Lower leg skin (tissue), 4 donors: ENCODE measurements around the gene MRPL3. TPM values are rescaled to one million over a fixed set of nuclear protein-coding genes. Genes with fewer than 3 reads are reported as not detected.

Experiments used
- DNase-seq, 2 donors: peaks; one replicate each; pipeline ENCODE4 v3.0.0-alpha.2; 2019; ENCODE audit warnings: low spot score in 2 of 2
- H3K4me3 ChIP-seq: fragments of 200-600 bp; sonication (generic); 2 replicates; pipeline ENCODE4 v1.5.1; 2017; ENCODE audit warnings: mild to moderate bottlenecking, low read depth; ENCODE audit not compliant: poor library complexity, severe bottlenecking
- POLR2A ChIP-seq, 2 donors: fragments of 450-650 bp; IDR thresholded peaks; one replicate each; pipeline ENCODE4 v1.6.1; 2016 to 2017; ENCODE audit warnings: antibody characterized with exemption in 2 of 2, mild to moderate bottlenecking in 1 of 2, moderate library complexity in 1 of 2
- WGBS, 2 donors: methylation state at CpG; one replicate each; pipeline ENCODE4 v1.1.5; 2018; 5-methylcytosine and 5-hydroxymethylcytosine counted together
- intact Hi-C: fragments of 100-400 bp; cut with DNase I; formaldehyde crosslinking; loops from one replicate; pipeline ENCODE4 v1.15.0; 2023; ENCODE audit warnings: low total_unique reads
- total RNA-seq, 4 donors: library from RNA; depleted of rRNA; stranded (reverse); fragments of >200 nt; gene quantifications; one replicate each; pipeline ENCODE4 v1.1.0, GENCODE V29; 2016
- TF ChIP-seq, protein P1 (sequence below), 3 donors: fragments of 450-650 bp; IDR thresholded peaks; one replicate each; pipeline ENCODE4 v1.5.1; 2016; ENCODE audit warnings: antibody characterized with exemption in 3 of 3, mild to moderate bottlenecking in 3 of 3, moderate library complexity in 2 of 3

MRPL3 gene
- total RNA-seq, 4 donors from 2014 or later: 37.8 to 60.0 (median 55.1) TPM

DNA sequence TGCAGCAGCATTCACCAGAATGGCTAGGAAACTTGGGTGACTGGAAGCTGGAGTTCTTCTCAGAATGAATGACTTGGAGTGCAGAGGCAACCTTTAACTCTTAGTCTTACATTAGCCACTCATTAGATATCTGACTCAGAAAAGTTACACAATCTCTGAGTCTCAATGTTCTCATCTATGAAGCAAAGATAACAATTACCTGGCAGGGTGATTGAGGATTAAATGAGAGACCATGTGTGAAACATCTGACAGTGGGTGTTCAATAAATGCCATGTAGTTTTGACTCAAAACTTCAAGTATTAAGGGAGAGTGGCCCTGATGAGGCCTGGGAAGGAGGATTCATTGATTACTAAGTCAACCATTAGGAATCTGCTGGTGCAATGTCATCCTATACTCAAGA, 48.3 kb downstream of the MRPL3 start:
- intact Hi-C loops: no loop called here
- DNase-seq: no peak
- TF ChIP-seq, protein P1, sequence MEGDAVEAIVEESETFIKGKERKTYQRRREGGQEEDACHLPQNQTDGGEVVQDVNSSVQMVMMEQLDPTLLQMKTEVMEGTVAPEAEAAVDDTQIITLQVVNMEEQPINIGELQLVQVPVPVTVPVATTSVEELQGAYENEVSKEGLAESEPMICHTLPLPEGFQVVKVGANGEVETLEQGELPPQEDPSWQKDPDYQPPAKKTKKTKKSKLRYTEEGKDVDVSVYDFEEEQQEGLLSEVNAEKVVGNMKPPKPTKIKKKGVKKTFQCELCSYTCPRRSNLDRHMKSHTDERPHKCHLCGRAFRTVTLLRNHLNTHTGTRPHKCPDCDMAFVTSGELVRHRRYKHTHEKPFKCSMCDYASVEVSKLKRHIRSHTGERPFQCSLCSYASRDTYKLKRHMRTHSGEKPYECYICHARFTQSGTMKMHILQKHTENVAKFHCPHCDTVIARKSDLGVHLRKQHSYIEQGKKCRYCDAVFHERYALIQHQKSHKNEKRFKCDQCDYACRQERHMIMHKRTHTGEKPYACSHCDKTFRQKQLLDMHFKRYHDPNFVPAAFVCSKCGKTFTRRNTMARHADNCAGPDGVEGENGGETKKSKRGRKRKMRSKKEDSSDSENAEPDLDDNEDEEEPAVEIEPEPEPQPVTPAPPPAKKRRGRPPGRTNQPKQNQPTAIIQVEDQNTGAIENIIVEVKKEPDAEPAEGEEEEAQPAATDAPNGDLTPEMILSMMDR (IDR thresholded peaks at IDR 0.05): no peak
- TF ChIP-seq POLR2A (IDR thresholded peaks at IDR 0.05): no peak
- H3K4me3 ChIP-seq: no peak overlapping the region

DNA sequence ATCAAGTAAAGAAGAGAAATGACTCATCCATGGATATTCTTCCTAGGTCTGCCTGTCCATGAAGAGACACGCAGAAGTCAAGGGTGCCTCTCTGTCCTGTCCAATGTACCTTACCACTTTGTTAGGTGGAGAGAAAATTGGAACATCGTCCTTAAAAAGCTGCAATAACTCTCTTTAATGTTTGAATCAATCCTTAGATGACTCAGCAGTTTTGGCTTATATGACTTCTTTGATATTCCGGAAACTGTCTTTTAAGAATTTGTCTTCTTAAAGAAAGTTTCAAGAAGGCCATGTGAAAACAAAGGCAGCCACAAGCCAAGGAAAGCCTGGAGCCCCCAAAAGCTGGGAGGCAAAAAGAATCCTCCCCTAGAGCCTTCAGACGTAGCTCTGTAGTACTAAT, 49.2 kb downstream of the MRPL3 start:
- WGBS, 2 donors: 66 to 77% methylated on average over 4 of the region's 4 CpGs
- intact Hi-C loops: no loop called here
- no peak overlapping the region for H3K4me3 ChIP-seq
- no peak for DNase-seq
- TF ChIP-seq, protein P1 (IDR thresholded peaks at IDR 0.05): no peak
- TF ChIP-seq POLR2A (IDR thresholded peaks at IDR 0.05): no peak

DNA sequence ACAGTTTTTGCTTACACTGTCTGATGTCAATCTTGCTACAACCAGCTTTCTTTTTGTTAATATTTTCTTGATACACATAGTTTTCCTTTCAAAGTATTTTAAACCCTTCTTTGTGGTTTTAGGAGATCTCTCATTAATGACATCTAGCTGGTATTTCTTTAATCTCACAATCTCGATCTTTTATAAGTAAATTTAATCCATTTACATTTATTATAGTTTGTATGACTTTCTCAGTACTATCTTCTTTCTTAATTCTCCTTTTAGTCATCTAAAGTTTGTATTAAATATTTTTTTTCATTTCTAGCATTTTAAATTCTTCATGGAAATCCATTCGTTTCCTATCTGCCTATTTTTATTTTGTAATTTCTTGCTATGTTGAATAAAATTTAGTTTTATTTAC, 55.4 kb downstream of the MRPL3 start:
- WGBS, 2 donors: 94 to 98% methylated on average over 2 of the region's 2 CpGs
- TF ChIP-seq, protein P1 (IDR thresholded peaks at IDR 0.05): no peak
- no peak for TF ChIP-seq POLR2A (IDR thresholded peaks at IDR 0.05)
- DNase-seq: no peak
- no peak overlapping the region for H3K4me3 ChIP-seq
- intact Hi-C loops: no loop called here

DNA sequence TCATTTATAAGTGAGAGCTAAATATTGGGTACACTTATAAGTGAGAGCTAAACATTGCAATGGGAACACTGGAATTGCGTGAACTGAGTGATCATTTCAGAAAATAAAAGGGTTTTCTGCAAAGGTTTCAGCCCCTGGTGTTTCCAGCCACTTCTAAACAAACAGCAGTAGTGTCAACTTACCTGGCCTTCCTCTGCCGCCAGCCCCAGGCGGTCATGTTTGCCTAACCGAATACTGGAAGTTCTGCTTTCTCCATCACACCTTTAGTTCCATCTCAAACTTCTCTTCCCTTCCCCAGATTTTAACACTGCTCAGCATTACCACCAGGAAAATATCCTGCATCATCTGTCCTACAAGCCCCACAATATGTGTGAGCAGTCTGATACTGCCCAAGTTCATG, 58.6 kb downstream of the MRPL3 start:
- intact Hi-C loops: no loop called here
- no peak for DNase-seq
- 89 to 97% methylated on average over 4 of the region's 4 CpGs for WGBS, 2 donors
- H3K4me3 ChIP-seq: no peak overlapping the region
- TF ChIP-seq, protein P1 (IDR thresholded peaks at IDR 0.05): no peak
- no peak for TF ChIP-seq POLR2A (IDR thresholded peaks at IDR 0.05)

DNA sequence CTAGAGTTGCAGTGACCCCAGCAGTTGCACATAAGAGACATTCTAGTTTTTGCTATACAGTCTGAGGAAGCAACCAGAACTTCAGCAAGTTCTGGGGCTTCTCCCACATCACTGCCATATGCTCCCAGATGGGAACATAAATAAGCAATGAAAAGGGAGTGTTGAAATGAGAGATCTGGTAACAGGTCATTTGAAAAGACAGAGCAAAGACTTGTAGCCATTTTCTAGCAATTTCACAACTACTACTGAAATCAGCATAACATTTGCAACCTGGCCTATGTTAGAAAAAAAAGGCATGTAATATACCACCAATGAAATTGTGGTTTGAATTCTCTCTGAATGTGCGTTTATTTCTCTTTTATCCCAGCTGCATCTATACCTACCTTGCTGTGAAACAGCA, 63.7 kb downstream of the MRPL3 start:
- intact Hi-C loops: no loop called here
- WGBS, 2 donors: 74 to 83% methylated on average over 1 of the region's 1 CpG
- no peak for DNase-seq
- TF ChIP-seq POLR2A (IDR thresholded peaks at IDR 0.05): no peak
- TF ChIP-seq, protein P1 (IDR thresholded peaks at IDR 0.05): no peak
- no peak overlapping the region for H3K4me3 ChIP-seq

DNA sequence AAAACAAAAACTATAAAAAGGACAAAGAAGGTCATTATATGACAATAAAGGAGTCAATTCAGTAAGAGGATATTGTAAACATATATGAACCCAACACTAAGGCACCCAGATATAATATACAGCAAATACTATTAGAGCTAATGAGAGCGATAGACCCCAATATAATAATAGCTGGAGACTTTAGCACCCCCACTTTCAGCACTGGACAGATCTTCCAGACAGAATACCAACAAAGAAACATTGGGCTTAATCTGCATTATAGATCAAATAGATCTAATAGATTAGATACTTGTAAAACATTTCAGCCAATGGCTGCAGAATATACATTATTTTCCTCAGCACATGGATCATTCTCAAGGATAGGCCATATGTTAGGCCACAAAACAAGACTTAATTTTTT, 67.8 kb downstream of the MRPL3 start:
- intact Hi-C loops: no loop called here

More for the DNA sequence above, 67.8 kb downstream of the MRPL3 start:
- no peak for DNase-seq
- TF ChIP-seq POLR2A (IDR thresholded peaks at IDR 0.05): no peak
- TF ChIP-seq, protein P1 (IDR thresholded peaks at IDR 0.05): no peak
- 89 to 94% methylated on average over 1 of the region's 1 CpG for WGBS, 2 donors
- no peak overlapping the region for H3K4me3 ChIP-seq
